ENCODE results near the gene CFL1.
A peak's percentile ranks its signal among the peaks of the same experiment; 100 is the strongest.

The CFL1 gene

DNA sequence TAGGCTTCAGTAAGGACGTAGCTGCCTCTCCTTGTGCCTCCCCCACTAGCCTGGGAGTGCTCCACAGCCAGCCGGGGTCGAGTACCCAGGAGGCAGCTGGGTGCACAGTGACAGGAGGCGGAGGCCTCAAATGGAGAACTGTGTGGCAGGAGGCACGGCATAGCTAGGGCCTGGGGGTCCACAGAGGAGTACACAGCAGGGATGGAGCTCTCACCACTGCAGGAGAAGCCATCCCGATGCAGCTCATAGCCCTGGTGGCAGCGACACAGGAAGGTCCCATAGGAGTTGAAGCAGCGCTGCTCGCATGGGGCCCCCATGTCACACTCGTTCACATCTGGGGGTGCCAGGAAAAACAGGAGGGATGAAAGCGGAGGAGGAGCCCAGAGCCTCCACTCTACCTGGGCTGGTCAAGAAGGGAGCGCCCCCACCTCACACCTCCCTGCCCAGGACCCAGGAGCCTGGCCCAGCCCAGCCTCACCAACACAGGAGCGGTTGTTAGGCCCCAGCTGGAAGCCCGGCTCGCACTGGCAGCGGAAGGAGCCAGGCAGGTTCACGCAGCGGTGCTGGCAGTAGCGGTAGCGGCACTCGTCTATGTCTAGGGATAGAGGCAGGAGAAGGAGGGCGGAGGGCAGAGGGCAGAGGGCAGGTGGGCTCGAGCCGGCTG is 11.8 kb upstream of the CFL1 start:
- no peak for DNase-seq

DNA sequence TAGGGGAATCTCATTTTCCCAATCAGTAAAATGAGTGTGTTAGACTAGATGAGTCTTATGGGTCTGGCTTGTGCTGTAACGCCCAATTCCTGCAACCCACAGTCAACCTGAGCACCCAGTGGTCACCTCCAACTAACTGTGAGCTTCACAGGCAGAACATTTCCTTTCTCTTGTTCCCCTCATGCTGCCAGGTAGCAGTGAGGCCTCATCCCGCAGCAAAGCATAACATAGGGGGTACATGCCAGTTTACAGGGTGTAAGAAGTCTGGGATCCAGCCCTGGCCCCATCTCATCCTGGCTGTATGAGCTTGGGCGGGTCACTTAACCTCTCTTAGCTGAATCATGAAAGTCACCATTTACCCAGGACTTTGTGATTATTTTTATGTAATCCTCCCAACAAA is 10.9 kb upstream of the CFL1 start:
- no peak for DNase-seq

- no peak for DNase-seq
These were observed 10.2 kb upstream of the CFL1 start for GRCh38 chr11:65868076-65868667.

DNA sequence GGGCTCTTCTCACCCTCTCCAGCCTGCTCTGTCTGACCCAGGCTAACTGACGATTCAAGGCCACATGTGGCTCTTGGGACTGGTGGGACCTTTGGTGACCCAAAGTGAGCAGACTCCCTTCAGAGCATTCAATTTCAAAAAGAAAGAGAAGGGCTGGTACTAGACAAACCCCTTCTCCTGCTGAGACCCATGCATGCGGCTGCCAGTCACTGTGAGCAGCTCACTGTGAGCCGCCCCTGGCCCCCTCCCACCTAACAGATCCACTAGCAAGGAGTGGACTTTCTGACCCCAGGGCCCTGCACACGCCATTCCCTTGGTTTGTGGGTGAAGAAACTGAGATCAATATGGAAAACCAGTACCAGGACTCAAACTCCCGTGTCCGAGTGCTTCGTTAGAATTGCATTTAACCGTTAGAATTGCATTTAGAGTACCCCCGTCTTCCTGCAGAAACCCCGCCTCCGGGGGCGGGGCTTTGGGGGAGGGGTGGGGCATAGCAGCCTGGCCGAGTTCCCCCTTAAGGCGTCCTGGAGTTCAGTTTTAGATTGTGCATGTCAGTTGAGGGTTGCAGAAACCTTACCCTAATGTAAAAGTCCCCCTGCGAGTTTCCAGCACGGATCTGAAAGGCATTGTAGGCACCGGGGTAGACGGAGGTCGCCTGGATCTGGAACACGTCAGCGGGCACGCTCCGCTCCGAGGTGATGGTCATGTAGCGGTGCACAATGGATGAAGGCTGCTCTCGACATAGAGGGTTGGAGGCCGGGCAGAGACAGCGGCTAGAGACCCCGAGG is 9.5 kb upstream of the CFL1 start:
- DNase-seq = no peak

- no peak for DNase-seq
These were observed 8.7 kb upstream of the CFL1 start for GRCh38 chr11:65866509-65867283.

GRCh38 chr11:65865550-65866172 is 7.7 kb upstream of the CFL1 start:
- DNase-seq = no peak

- DNase-seq = no peak
These were observed 6.9 kb upstream of the CFL1 start for GRCh38 chr11:65864706-65865471.

DNA sequence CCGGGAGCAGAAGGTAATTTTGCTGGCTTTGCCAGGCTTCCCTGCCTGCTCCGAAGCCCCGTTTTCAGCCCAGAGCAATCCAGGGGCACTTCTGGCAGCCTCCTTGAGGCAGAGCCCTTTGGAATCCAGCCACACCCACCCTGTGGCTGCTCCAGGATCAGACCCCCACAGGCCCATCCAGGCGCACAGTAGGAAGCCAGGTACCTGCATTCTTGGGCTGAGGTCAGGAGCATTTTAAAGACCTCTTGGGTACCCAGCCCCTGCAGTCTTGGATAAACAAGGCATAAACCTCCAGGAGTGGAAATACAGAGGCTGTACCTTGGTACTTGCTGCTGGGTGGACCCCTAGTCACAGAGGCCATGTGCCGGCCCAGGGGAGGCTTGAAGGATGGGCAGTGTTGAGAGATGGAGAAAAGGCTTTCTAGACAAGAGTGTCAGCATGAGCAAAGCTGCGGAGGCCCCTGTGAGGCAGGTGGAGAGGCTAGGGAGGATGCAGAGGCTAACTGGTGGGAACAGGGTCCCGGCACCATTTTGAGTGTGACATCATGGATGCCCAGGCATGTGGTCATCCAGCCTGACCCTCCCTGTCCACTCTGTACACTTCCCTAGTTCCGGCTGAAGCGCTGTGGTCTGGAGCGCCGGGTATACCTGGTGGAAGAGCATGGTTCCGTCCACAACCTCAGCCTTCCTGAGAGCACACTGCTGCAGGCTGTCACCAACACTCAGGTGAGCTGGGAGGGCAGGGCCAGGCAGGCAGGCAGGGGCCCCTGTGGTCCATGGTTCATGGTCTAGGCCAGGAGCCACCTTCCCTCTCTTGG is 6.1 kb upstream of the CFL1 start:
- no peak for DNase-seq

GRCh38 chr11:65862941-65863888 is 5.2 kb upstream of the CFL1 start:
- DNase-seq = no peak

GRCh38 chr11:65862191-65862735 is 4.3 kb upstream of the CFL1 start:
- no peak for DNase-seq

GRCh38 chr11:65861533-65862183 is 3.7 kb upstream of the CFL1 start:
- no peak for DNase-seq

GRCh38 chr11:65861165-65861505 is 3.2 kb upstream of the CFL1 start:
- no peak for DNase-seq

DNA sequence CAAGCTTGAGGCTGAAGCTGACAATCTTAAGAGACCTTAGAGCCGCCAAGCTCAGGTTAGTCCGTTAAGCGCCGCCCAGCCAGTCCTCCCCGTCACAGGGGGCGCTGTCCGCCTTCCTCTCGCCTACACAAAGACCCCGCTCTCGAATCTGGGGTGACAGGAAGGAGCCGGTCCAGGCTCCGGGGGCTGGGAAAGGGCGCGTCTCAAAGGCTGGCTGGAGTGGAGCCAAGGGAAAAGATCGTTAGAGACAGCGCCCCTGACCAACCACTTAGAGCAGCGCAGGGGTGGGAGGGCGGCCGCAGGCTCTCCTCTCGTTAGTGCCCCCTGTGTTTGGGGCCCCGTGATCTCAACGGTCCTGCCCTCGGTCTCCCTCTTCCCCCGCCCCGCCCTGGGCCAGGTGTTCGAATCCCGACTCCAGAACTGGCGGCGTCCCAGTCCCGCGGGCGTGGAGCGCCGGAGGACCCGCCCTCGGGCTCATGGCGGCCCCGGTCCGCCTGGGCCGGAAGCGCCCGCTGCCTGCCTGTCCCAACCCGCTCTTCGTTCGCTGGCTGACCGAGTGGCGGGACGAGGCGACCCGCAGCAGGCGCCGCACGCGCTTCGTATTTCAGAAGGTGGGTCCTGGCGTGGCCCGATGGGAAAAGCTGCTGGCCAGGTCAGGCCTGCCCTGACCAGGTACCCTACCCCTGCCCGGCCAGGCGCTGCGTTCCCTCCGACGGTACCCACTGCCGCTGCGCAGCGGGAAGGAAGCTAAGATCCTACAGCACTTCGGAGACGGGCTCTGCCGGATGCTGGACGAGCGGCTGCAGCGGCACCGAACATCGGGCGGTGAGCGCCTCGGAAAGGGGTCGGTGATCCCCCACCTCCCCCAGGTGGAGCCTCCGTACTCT is 2.5 kb upstream of the CFL1 start, which contains the start of gene MUS81:
Gene MUS81, plus strand, starts transcription at position 156 of the 887 bp plus-strand sequence. Its CDS starts 321 bp downstream, at position 477.
- peak; percentile 88 for DNase-seq

DNA sequence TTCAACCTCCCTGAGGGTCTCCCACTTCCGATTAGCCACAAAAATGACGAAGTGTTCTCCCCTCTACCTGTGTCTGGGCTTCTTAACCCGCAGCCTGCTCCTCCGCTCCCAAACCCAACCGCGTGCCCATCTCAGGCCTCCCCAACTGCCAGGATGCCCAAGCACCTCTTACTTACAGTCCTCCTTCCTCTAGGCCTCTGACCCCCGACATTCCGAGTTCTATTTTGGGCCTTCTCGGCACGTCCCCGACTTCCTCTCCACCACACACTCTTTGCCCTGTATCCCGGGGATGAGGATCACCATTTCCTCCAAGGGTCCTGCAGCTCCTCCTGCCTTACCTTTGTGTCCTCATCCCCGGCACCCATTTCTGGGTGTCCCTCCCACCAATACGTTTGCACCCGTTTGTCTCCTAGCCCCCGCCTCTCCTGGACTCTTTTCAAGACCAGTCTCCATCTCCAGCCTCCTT is 1.9 kb upstream of the CFL1 start:
- DNase-seq = no peak

DNA sequence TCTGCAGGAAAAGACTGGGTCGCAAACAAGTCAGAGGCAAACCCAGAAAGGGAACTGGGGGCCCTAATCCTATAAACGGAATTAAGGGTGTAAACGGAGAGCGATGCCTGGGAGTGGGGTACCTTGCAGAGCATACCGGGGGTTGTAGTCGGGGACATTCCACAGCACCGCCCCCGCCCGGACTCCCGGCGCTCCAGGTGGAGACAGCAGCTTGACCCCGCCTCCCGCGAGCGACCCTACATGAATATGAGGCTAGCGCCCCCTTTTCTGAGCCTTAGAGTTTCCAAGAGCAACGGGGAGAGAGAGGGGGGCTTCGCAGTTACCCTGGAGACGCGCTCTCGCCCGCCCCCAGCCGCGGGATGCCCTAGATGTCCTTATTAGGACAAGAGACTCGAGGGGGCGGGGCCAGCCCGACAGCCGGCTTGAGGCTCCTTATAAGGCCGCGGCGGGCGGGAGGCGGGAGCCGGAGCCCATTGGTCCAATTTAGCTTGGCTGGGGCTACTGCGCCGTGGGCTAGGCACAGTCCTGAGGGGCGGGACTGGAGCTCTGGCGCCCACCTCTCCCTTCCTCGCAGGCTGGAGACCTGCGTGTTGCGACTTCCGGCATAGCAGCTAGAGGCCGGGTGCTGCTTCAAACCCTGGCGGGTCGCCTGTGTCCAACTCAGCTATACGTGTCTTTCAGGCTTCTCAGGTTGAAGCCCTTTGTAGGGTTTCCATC is 1.3 kb upstream of the CFL1 start:
- peak; percentile 98 for DNase-seq

DNA sequence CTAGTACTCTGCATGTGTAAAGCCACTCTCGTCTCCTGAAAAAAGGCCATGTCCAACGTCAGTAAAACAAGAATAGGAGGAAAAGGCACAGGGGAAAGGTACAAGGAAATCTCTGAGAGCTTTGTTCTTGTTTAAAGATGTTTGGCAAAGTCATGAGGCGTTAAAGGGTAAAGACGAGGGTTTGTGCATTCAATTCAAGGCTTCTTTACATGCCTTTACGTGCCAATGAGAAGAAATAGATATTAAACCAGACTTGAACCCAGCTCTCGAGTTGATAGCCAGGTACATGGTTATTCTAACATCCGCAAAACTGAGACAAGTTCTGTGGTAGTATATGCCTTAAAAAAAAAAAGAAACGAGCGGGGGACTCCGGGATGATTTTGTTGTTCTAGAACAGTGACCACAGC is 704 bp upstream of the CFL1 start:
- no peak for DNase-seq

- DNase-seq = peak; percentile 11
These were observed 504 bp downstream of the CFL1 start for GRCh38 chr11:65857500-65857852.
